Measurements from ENCODE around the gene UTS2R. TPM values are rescaled to one million over a fixed set of nuclear protein-coding genes. Genes with fewer than 3 reads are reported as not detected.

The UTS2R gene
- total RNA-seq, 2 donors from 2014 or later: not detected

DNA sequence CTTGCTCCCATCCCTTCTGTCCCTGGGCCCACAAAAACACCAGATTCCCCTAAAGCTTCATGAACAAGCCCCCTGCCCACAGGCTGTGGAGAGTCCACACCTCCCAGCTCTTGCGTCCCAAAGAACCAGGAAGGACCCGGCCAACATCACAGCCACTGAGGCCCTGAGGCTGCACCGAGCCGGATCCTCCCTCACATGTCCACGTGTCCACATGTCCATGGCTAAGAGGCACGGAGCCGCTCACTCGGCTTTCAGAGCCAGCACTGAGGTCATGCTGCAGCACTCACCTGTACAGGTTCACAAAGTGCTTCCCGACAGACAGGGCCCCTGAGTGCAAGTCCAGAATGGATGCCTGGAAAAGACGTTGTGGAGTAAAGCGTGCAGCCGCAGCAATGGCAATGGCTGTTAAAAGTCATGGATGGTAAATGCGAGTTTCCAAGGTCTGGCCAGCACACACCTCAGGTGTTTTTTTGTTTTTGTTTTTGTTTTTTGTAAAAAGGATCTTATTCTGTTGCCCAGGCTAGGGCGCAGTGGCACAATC, 34.6 kb downstream of the UTS2R start:
- WGBS: 93% methylated on average over 14 of the region's 14 CpGs
- no peak for DNase-seq (ENCODE audit: low spot score)
- Histone ChIP-seq H3K4me3 (no peak overlapping the region), H3K27me3 (replicated peaks; ENCODE audit: insufficient read depth) (no peaks in the 10 kb centered on the region), H3K9me3 (no peaks in the 10 kb centered on the region), H3K27ac (no peak overlapping the region), H3K36me3 (peaks cover 0 to 12% of the 10 kb centered on the region in 2 donors), H3K4me1 (replicated peaks) (no peaks in the 10 kb centered on the region)
- no peak for TF ChIP-seq POLR2A (IDR thresholded peaks at IDR 0.05)
- TF ChIP-seq, protein P1, sequence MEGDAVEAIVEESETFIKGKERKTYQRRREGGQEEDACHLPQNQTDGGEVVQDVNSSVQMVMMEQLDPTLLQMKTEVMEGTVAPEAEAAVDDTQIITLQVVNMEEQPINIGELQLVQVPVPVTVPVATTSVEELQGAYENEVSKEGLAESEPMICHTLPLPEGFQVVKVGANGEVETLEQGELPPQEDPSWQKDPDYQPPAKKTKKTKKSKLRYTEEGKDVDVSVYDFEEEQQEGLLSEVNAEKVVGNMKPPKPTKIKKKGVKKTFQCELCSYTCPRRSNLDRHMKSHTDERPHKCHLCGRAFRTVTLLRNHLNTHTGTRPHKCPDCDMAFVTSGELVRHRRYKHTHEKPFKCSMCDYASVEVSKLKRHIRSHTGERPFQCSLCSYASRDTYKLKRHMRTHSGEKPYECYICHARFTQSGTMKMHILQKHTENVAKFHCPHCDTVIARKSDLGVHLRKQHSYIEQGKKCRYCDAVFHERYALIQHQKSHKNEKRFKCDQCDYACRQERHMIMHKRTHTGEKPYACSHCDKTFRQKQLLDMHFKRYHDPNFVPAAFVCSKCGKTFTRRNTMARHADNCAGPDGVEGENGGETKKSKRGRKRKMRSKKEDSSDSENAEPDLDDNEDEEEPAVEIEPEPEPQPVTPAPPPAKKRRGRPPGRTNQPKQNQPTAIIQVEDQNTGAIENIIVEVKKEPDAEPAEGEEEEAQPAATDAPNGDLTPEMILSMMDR (IDR thresholded peaks at IDR 0.05): no peak
- no peak for TF ChIP-seq POLR2AphosphoS5 (IDR thresholded peaks at IDR 0.05)
- intact Hi-C loops (cut with DNase I): no loop called here

DNA sequence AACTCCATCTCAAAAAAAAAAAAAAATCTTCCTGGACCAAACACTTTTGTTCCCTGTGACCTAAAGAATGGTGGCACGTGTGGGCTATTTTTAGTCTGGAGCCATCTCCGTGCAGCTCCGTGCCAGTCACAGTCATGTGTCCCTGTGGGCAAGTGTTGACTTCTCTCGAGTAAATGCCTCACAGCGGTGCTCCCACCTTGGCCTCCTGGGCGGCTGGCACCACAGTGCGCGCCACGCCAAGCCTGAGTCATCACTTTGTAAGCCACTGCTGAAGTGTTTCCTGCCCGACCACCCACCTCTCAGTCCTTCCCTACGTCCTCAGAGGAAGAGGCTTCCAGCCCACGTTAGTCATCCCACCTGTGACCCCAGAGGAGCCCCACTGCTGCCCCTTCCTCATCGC, 35.7 kb downstream of the UTS2R start:
- Histone ChIP-seq H3K36me3 (peaks cover 0 to 12% of the 10 kb centered on the region in 2 donors), H3K27ac (no peak overlapping the region), H3K4me1 (replicated peaks) (no peaks in the 10 kb centered on the region), H3K4me3 (no peak overlapping the region), H3K27me3 (replicated peaks; ENCODE audit: insufficient read depth) (no peaks in the 10 kb centered on the region), H3K9me3 (no peaks in the 10 kb centered on the region)
- 88% methylated on average over 13 of the region's 13 CpGs for WGBS
- TF ChIP-seq, protein P1 (IDR thresholded peaks at IDR 0.05): no peak
- TF ChIP-seq POLR2A (IDR thresholded peaks at IDR 0.05) (no peak), POLR2AphosphoS5 (IDR thresholded peaks at IDR 0.05) (no peak)
- intact Hi-C loops (cut with DNase I): no loop called here
- DNase-seq (ENCODE audit: low spot score): no peak

DNA sequence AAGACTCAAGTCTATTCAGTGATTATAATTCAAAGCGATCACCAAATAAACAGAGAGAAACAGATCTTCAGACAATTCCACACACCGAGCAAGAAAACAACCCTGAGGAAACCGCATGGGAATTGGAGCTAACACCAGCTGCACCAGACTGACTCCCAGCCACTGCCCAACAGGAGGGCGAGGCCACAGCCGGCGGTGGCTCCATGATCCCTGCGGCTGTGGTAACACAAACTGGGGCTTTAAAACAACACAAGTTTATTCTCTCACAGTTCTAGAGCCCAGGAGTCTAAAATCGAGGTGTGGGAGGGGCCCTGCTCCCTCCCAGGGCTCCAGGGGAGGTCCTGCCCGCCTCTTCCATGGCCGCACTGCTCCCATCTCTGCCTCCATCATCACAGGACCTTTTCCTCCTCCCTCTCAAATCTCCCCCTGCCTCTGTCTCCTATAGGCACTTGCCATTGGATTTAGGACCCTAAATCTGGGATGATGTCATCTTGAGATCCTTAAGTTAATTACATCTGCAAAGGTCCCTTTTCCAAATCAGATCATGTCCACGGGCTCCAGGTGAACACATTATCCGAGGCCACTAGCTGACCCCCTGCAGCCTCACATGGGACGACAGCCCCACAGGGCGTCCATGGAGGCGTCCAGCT, 36.8 kb downstream of the UTS2R start:
- no peak for DNase-seq (ENCODE audit: low spot score)
- intact Hi-C loops (cut with DNase I): no loop called here
- Histone ChIP-seq H3K36me3 (peaks cover 0 to 9% of the 10 kb centered on the region in 2 donors), H3K27ac (no peak overlapping the region), H3K9me3 (no peaks in the 10 kb centered on the region), H3K4me3 (no peak overlapping the region), H3K4me1 (replicated peaks) (no peaks in the 10 kb centered on the region), H3K27me3 (replicated peaks; ENCODE audit: insufficient read depth) (no peaks in the 10 kb centered on the region)
- TF ChIP-seq, protein P1 (IDR thresholded peaks at IDR 0.05): no peak
- TF ChIP-seq POLR2AphosphoS5 (IDR thresholded peaks at IDR 0.05): no peak
- no peak for TF ChIP-seq POLR2A (IDR thresholded peaks at IDR 0.05)
- WGBS: 86% methylated on average over 15 of the region's 15 CpGs

DNA sequence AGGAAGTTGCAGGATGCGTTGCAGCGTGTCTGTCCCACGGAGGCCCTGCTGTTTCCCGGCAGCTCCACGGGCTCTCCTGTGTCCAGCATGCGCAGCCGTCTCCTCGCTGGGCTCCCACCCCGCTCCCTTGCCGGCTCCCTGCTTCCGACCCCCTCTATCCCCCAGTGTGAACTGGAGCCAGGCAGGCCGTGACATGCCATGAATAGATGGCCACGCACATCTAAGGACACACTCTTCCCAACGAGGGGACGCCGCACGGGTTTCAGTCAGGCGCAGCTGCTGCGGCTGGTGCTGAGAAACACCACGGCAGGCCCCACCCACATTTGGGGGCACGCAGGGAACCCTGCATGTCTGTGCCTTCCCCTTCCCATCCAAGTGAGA, 37.4 kb downstream of the UTS2R start:
- Histone ChIP-seq H3K27ac (no peak overlapping the region), H3K36me3 (peaks cover 0 to 4% of the 10 kb centered on the region in 2 donors), H3K4me3 (no peak overlapping the region), H3K27me3 (replicated peaks; ENCODE audit: insufficient read depth) (no peaks in the 10 kb centered on the region), H3K9me3 (no peaks in the 10 kb centered on the region), H3K4me1 (replicated peaks) (no peaks in the 10 kb centered on the region)
- TF ChIP-seq POLR2AphosphoS5 (IDR thresholded peaks at IDR 0.05) (no peak), POLR2A (IDR thresholded peaks at IDR 0.05) (no peak)
- TF ChIP-seq, protein P1 (IDR thresholded peaks at IDR 0.05): no peak
- intact Hi-C loops (cut with DNase I): no loop called here
- no peak for DNase-seq (ENCODE audit: low spot score)
- 81% methylated on average over 21 of the region's 21 CpGs for WGBS
